ENCODE data around the gene MBOAT7. TPM values are rescaled to one million over a fixed set of nuclear protein-coding genes. Genes with fewer than 3 reads are reported as not detected.

Gene MBOAT7
- total and polyA plus RNA-seq, 2 donors from 2014 or later: 41.6 to 64.4 TPM

DNA sequence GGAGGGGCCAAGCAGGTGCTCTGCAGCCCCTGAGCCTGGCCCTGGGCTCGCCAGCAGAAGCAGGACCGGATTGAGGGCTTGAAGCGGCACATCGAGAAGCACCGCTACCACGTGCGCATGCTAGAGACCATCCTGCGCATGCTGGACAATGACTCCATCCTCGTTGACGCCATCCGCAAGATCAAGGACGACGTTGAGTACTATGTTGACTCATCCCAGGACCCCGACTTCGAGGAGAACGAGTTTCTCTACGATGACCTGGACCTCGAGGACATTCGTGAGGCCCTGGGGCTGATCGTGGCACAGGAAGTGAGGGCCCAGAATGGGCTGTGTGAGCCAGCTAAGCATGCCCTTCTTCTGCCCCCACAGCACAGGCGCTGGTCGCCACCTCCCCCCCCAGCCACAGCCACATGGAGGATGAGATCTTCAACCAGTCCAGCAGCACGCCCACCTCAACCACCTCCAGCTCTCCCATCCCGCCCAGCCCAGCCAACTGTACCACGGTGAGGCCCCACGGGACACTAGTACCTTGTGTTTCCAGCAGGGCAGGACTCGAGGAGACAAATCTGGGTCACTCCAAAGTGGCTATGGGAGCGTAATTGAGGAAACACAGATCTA lies 43.7 kb downstream of the MBOAT7 start:
- intact Hi-C loops (cut with DNase I): no loop called here
- FAIRE-seq: no peak
- Histone ChIP-seq H3K4me1 (ENCODE audit: control insufficient read depth in 2 of 3, insufficient read depth in 2 of 3, low read depth in 1 of 3, low read length in 3 of 3) (peaks cover 0 to 4% (median 0%) of the 10 kb centered on the region in 3 donors), H3K4me3 (ENCODE audit: low read length in 3 of 3) (no peak overlapping the region), H3K27ac (ENCODE audit: low read depth in 2 of 2, low read length in 2 of 2) (no peak overlapping the region), H3K36me3 (ENCODE audit: control insufficient read depth in 2 of 3, insufficient read depth in 3 of 3, low read length in 3 of 3) (peaks cover 15 to 58% (median 52%) of the 10 kb centered on the region in 3 donors), H3K27me3 (ENCODE audit: control insufficient read depth, insufficient read depth, low read length) (no peaks in the 10 kb centered on the region), H3K9me3 (ENCODE audit: control insufficient read depth in 2 of 3, insufficient read depth in 1 of 3, low read length in 3 of 3) (no peaks in the 10 kb centered on the region), H3K9ac (ENCODE audit: low read length in 3 of 3) (no peak overlapping the region)
- DNase-seq: no peak
- TF ChIP-seq, protein P1, sequence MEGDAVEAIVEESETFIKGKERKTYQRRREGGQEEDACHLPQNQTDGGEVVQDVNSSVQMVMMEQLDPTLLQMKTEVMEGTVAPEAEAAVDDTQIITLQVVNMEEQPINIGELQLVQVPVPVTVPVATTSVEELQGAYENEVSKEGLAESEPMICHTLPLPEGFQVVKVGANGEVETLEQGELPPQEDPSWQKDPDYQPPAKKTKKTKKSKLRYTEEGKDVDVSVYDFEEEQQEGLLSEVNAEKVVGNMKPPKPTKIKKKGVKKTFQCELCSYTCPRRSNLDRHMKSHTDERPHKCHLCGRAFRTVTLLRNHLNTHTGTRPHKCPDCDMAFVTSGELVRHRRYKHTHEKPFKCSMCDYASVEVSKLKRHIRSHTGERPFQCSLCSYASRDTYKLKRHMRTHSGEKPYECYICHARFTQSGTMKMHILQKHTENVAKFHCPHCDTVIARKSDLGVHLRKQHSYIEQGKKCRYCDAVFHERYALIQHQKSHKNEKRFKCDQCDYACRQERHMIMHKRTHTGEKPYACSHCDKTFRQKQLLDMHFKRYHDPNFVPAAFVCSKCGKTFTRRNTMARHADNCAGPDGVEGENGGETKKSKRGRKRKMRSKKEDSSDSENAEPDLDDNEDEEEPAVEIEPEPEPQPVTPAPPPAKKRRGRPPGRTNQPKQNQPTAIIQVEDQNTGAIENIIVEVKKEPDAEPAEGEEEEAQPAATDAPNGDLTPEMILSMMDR (IDR thresholded peaks at IDR 0.05; ENCODE audit: borderline replicate concordance, extremely low read depth, insufficient read depth): no peak

DNA sequence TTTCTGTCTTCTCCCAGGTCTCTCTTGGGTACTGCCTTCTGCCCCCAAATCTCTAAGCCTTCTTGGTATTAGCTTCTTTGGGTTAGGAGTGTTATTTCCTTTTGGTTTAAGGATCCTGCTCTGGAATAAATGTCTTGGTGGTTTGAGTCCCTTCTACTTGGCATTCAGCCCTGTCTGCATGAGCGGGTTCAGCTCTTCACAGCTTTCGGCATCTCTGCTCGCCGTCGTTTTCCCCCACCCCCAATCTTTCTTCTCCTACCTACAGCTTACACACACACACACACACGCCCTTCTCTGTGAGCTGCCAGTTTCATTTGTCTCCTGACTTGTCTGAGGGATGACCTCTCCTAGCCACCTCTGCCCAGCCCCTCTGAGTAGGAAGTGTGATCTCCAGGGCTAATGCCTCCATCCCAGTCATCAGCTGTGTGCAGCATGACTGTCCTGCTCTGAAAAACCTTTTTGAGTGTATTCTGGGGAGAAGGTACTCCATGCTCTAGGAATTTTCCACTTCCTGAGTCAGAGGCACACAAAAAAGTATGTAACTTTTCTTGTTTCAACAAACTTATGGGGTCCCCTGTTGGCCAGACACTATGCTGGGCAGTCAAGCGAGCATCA lies 47.1 kb downstream of the MBOAT7 start:
- H3K4me3 ChIP-seq (ENCODE audit: low read length in 3 of 3): no peak overlapping the region
- H3K9me3 ChIP-seq (ENCODE audit: control insufficient read depth in 2 of 3, insufficient read depth in 1 of 3, low read length in 3 of 3): no peaks in the 10 kb centered on the region
- intact Hi-C loops (cut with DNase I): no loop called here
- H3K27me3 ChIP-seq (ENCODE audit: control insufficient read depth, insufficient read depth, low read length): no peaks in the 10 kb centered on the region
- no peak for FAIRE-seq
- TF ChIP-seq, protein P1 (IDR thresholded peaks at IDR 0.05; ENCODE audit: borderline replicate concordance, extremely low read depth, insufficient read depth): no peak
- H3K9ac ChIP-seq (ENCODE audit: low read length in 3 of 3): no peak overlapping the region
- no peak for DNase-seq
- no peak overlapping the region for H3K27ac ChIP-seq (ENCODE audit: low read depth in 2 of 2, low read length in 2 of 2)
- H3K4me1 ChIP-seq (ENCODE audit: control insufficient read depth in 2 of 3, insufficient read depth in 2 of 3, low read depth in 1 of 3, low read length in 3 of 3): peaks cover 0 to 22% (median 0%) of the 10 kb centered on the region in 3 donors
- peaks cover 13 to 55% (median 38%) of the 10 kb centered on the region in 3 donors for H3K36me3 ChIP-seq (ENCODE audit: control insufficient read depth in 2 of 3, insufficient read depth in 3 of 3, low read length in 3 of 3)

DNA sequence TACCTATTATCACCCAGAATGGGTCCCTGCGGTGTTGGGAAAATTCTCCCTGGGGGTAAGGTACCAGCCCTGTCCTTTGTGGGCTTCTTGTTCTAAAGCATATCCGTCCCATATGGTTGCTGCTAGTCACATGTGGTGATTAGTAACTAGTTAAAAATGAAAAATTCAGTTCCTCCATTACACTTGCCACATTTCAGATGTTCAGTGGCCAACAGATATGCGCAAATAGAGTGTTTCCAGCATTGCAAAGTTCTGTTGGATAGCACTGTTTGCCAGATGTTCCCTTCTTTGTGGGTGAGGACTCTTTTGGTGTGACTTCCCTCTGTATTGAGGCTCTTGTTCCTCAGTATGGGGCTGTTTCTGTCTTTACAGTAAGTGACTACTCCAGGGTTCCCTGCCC lies 48.0 kb downstream of the MBOAT7 start:
- Histone ChIP-seq H3K27me3 (ENCODE audit: control insufficient read depth, insufficient read depth, low read length) (no peaks in the 10 kb centered on the region), H3K4me1 (ENCODE audit: control insufficient read depth in 2 of 3, insufficient read depth in 2 of 3, low read depth in 1 of 3, low read length in 3 of 3) (peaks cover 0 to 25% (median 0%) of the 10 kb centered on the region in 3 donors), H3K4me3 (ENCODE audit: low read length in 3 of 3) (no peak overlapping the region), H3K9ac (ENCODE audit: low read length in 3 of 3) (no peak overlapping the region), H3K36me3 (ENCODE audit: control insufficient read depth in 2 of 3, insufficient read depth in 3 of 3, low read length in 3 of 3) (peaks cover 13 to 46% (median 34%) of the 10 kb centered on the region in 3 donors), H3K27ac (ENCODE audit: low read depth in 2 of 2, low read length in 2 of 2) (no peak overlapping the region), H3K9me3 (ENCODE audit: control insufficient read depth in 2 of 3, insufficient read depth in 1 of 3, low read length in 3 of 3) (no peaks in the 10 kb centered on the region)
- FAIRE-seq (no peak), DNase-seq (no peak)
- TF ChIP-seq, protein P1 (IDR thresholded peaks at IDR 0.05; ENCODE audit: borderline replicate concordance, extremely low read depth, insufficient read depth): no peak
- intact Hi-C loops (cut with DNase I): no loop called here

Data from kidney (tissue), 14 donors.